ENCODE results near the gene DOP1B. TPM values are rescaled to one million over a fixed set of nuclear protein-coding genes. Genes with fewer than 3 reads are reported as not detected.
A peak's percentile ranks its signal among the peaks of the same experiment; 100 is the strongest.

The DOP1B gene
- total and polyA plus RNA-seq, 2 of the 4 experiments (the other 2 are of a cell fraction) = 8.8 to 13.0 TPM

- no peak overlapping the region for H3K27ac ChIP-seq (ENCODE audit: insufficient read depth, low read length)
- 0 out of 2 replicates have a peak overlapping the region, but pooled peaks have one; percentile 1 for H2AK5ac ChIP-seq (ENCODE audit: low read depth, low read length)
- dilution Hi-C loops (cut with HindIII; ENCODE audit: low sequenced_read_pairs, unreplicated experiment) = no loop called here
- POLR2A ChIA-PET (ENCODE audit: unreplicated experiment) = no interaction called here
- intact Hi-C loops (cut with micrococcal nuclease) = no loop called here
- no peaks in the 10 kb centered on the region for H3K27me3 ChIP-seq (ENCODE audit: control insufficient read depth, insufficient read depth, low read length)
- no peak overlapping the region for H2AK9ac ChIP-seq (replicated peaks; ENCODE audit: low read depth, low read length, poor library complexity)
- H3K4me3 ChIP-seq (ENCODE audit: insufficient read depth, low read depth, low read length) = no peak overlapping the region
- no peak overlapping the region for H3K56ac ChIP-seq (ENCODE audit: extremely low read depth, insufficient read depth, low read length)
- no peak overlapping the region for H4K5ac ChIP-seq (ENCODE audit: low read depth, low read length)
- H3K4ac ChIP-seq (ENCODE audit: low read depth, low read length) = no peak overlapping the region
- H2BK15ac ChIP-seq (ENCODE audit: low read depth, low read length) = no peak overlapping the region
- no peak overlapping the region for H2BK120ac ChIP-seq (ENCODE audit: low read depth, low read length)
- peaks cover 0 to 46% of the 10 kb centered on the region in 2 experiments; a peak in 3 of 4 replicates for H3K79me1 ChIP-seq (ENCODE audit: low read depth in 1 of 2, low read length in 2 of 2)
- ATAC-seq (ENCODE audit: low read depth) = no peak
- peaks cover 26% of the 10 kb centered on the region for H3K9me1 ChIP-seq (ENCODE audit: insufficient read depth, low read length)
- H3K23ac ChIP-seq (ENCODE audit: low read depth, low read length) = no peak overlapping the region
- no peak overlapping the region for H3K18ac ChIP-seq (ENCODE audit: low read depth, low read length)
- H4K20me1 ChIP-seq (ENCODE audit: insufficient read depth, low read length) = peaks cover 9% of the 10 kb centered on the region
- no peak overlapping the region for H2BK20ac ChIP-seq (ENCODE audit: low read depth, low read length)
- H3K36me3 ChIP-seq (ENCODE audit: control insufficient read depth, insufficient read depth, low read length) = peaks cover 8% of the 10 kb centered on the region
- no peak overlapping the region for H2AFZ ChIP-seq (replicated peaks; ENCODE audit: low read length, poor library complexity)
- BruUV-seq (replicated peaks) = no TSS peak
- H4K8ac ChIP-seq (ENCODE audit: low read depth in 2 of 2, low read length in 2 of 2) = no peak overlapping the region
- DNase-seq = no peak
- no peak overlapping the region for H2BK5ac ChIP-seq (ENCODE audit: low read depth, low read length, poor library complexity, severe bottlenecking)
- CTCF ChIA-PET = no interaction called here
- in situ Hi-C loops (cut with MboI; ENCODE audit: low sequenced_read_pairs) = no loop called here
- H4K91ac ChIP-seq (ENCODE audit: insufficient read depth, low read depth, low read length) = no peak overlapping the region
- WGBS, 2 experiments (ENCODE audit: extremely low coverage in 2 of 2, insufficient read length in 1 of 2) = 100% methylated on average over 4 of the region's 6 CpGs; no CpG with 5 or more reads in 1 of the 2 experiments
- H3K9ac ChIP-seq (ENCODE audit: low read depth, low read length) = no peak overlapping the region
- H3K9me3 ChIP-seq (ENCODE audit: control insufficient read depth, insufficient read depth, low read length) = no peaks in the 10 kb centered on the region
- H3K4me1 ChIP-seq (ENCODE audit: control insufficient read depth, insufficient read depth, low read length) = peaks cover 11% of the 10 kb centered on the region
- TF ChIP-seq ELK1 (IDR thresholded peaks at IDR 0.05; ENCODE audit: borderline replicate concordance, low read depth, low read length) = no peak
- no peak for TF ChIP-seq BHLHE40 (IDR thresholded peaks at IDR 0.05; ENCODE audit: low read depth, low read length)
- TF ChIP-seq RAD21 (IDR thresholded peaks at IDR 0.05; ENCODE audit: low read length) = no peak
- TF ChIP-seq MAFK (IDR thresholded peaks at IDR 0.05; ENCODE audit: low read depth, low read length) = no peak
- TF ChIP-seq USF2 (IDR thresholded peaks at IDR 0.05; ENCODE audit: low read depth, low read length) = no peak
- no peak for TF ChIP-seq RCOR1 (IDR thresholded peaks at IDR 0.05; ENCODE audit: insufficient replicate concordance, low read length)
- no peak for TF ChIP-seq MXI1 (IDR thresholded peaks at IDR 0.05; ENCODE audit: borderline replicate concordance, low read depth, low read length)
- H3K4me2 ChIP-seq (ENCODE audit: low read depth, low read length) = no peak overlapping the region
- no peak overlapping the region for H3K14ac ChIP-seq (replicated peaks; ENCODE audit: low read depth, low read length)
Measured at GRCh38 chr21:36170823-36171222, 14.2 kb downstream of the DOP1B start.

All from IMR-90 (cell line).